IPS-20b (cell line): ENCODE results near the gene SIRPG.

ENCODE experiments used
- H3K27ac ChIP-seq: one replicate; pipeline ENCODE4 v1.5.1; 2013; ENCODE audit warnings: low read length
- H3K27me3 ChIP-seq: 2 replicates; pipeline ENCODE4 v1.6.1; 2013; ENCODE audit warnings: mild to moderate bottlenecking, low read length, inconsistent platforms; ENCODE audit not compliant: insufficient read depth
- H3K36me3 ChIP-seq: 2 replicates; pipeline ENCODE4 v1.6.1; 2013; ENCODE audit warnings: low read depth, mild to moderate bottlenecking, inconsistent platforms, low read length, moderate library complexity; ENCODE audit not compliant: insufficient read depth
- H3K4me1 ChIP-seq: 2 replicates; pipeline ENCODE4 v1.6.1; 2013; ENCODE audit warnings: mild to moderate bottlenecking, control low read depth, inconsistent platforms, low read length, moderate library complexity; ENCODE audit not compliant: insufficient read depth
- H3K4me3 ChIP-seq: 2 replicates; pipeline ENCODE4 v1.5.1; 2013; ENCODE audit warnings: mild to moderate bottlenecking, low read length, inconsistent platforms
- H3K9ac ChIP-seq: 2 replicates; pipeline ENCODE4 v1.6.1; 2013; ENCODE audit warnings: low read depth, mild to moderate bottlenecking, inconsistent platforms, low read length, moderate library complexity
- H3K9me3 ChIP-seq: 2 replicates; pipeline ENCODE4 v1.6.1; 2013; ENCODE audit warnings: mild to moderate bottlenecking, low read depth, low read length, inconsistent platforms; ENCODE audit not compliant: insufficient read depth

The SIRPG gene

DNA sequence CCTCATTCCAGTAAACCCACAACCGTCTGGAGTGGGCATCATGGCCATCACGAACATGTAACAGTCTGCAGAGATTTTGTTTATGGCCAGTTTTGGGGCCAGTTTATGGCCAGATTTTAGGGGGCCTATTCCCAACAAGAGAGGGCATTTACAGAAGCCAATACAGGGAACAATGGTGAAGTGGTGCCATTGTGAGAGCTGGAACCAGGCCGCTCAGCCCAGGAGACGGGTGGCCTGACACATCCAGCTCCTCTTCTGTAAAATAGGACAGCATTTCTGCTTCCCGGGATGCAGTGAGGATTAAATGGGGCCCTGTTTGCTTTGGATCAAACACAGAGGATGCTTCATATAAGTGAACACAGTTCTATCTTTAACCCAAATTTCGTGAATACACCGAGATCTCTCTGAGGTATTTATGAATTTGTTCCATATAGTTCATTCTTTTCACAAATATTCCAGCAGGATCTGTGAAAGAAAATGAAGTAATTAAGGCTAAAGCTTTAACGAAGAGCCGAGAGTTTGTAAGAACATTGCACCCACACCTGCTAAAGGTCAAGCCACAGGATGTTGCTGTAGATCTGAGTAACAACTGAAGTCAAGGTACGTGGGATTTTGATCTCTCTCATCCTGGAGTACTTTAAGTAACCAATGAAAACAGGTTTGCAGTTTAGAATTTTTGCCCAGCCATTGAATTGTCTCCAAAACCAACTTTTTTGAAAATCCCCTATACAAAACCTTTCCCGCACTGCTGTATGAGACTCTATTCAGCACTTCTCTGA lies 14.5 kb upstream of the SIRPG start:
- no peaks in the 10 kb centered on the region for H3K9me3 ChIP-seq
- H3K27ac ChIP-seq: no peak overlapping the region
- H3K4me1 ChIP-seq: no peaks in the 10 kb centered on the region
- no peaks in the 10 kb centered on the region for H3K36me3 ChIP-seq
- no peak overlapping the region for H3K4me3 ChIP-seq
- peaks cover 17% of the 10 kb centered on the region; the same call in 1 of the 2 replicates for H3K27me3 ChIP-seq
- no peak overlapping the region for H3K9ac ChIP-seq

DNA sequence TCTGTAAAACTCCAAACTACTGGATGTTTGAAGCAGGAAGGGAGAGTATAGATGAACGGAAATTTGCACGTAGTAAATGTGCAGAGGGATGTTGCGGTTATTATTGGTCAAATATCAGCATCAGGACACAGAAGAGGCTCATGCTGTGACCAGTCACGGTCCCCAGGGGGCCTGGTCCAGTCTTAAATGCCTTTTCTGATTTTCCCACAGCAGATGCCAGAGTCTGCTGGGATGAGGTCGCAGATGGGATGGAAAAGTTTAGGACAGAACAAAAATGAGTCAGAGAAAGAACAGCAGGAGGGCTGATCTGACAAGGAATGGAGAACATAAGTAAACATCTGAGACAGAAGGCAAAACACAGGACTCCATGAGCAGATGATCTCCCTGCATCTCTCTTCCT lies 11.7 kb upstream of the SIRPG start:
- no peak overlapping the region for H3K9ac ChIP-seq
- no peak overlapping the region for H3K27ac ChIP-seq
- no peak overlapping the region for H3K4me3 ChIP-seq
- no peaks in the 10 kb centered on the region for H3K36me3 ChIP-seq
- no peaks in the 10 kb centered on the region for H3K4me1 ChIP-seq
- H3K9me3 ChIP-seq: no peaks in the 10 kb centered on the region
- H3K27me3 ChIP-seq: no peaks in the 10 kb centered on the region; the same call in 1 of the 2 replicates

DNA sequence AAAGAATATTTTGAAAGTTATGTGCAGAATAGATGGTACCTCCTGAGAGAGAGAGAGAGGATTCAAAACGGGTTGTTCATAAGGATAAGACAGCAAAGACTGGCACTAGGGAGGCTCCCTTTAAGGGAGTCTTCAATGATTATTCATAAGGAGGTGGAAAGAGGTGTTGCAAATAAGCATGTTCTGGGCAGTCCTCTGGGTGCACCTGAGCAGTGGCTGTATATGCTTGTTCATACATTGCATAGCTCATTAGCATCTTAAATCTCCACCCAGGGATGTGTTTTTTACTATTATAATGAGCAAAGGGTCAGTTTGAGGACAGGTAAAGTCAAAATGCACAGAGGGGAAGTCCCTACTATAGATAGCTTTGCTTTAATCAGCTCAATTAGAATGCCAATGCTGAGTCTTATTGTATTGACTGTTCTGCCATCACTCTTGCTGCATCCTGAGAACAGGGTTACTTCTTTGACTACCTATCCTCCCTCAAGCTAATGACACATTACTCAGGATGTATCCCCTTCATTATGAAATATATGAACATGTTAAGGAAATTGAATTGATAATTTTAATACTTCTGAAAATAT lies 10.0 kb upstream of the SIRPG start:
- no peak overlapping the region for H3K9ac ChIP-seq
- H3K9me3 ChIP-seq: no peaks in the 10 kb centered on the region
- no peak overlapping the region for H3K27ac ChIP-seq
- H3K27me3 ChIP-seq: no peaks in the 10 kb centered on the region
- H3K4me3 ChIP-seq: no peak overlapping the region
- H3K4me1 ChIP-seq: no peaks in the 10 kb centered on the region
- no peaks in the 10 kb centered on the region for H3K36me3 ChIP-seq

DNA sequence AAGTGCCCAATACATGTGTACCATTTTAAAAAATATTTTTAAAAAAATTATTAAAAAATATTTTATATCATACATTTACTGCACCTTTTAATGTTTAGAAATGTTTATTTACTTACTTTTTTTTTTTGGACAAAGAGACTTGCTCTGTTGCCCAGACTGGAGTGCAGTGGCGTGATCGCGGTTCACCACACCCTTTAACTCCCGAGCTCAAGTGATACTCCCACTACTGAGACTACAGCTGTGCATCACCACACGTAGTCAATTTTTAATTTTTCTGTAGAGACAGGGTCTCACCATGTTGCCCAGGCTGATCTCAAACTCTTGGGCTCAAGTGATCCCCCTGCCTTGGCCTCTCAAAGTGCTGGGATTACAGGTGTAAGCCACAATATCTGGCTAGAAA lies 9.2 kb upstream of the SIRPG start:
- Histone ChIP-seq H3K36me3 (no peaks in the 10 kb centered on the region), H3K9me3 (no peaks in the 10 kb centered on the region), H3K4me3 (no peak overlapping the region), H3K27me3 (no peaks in the 10 kb centered on the region), H3K4me1 (no peaks in the 10 kb centered on the region), H3K9ac (no peak overlapping the region), H3K27ac (no peak overlapping the region)

DNA sequence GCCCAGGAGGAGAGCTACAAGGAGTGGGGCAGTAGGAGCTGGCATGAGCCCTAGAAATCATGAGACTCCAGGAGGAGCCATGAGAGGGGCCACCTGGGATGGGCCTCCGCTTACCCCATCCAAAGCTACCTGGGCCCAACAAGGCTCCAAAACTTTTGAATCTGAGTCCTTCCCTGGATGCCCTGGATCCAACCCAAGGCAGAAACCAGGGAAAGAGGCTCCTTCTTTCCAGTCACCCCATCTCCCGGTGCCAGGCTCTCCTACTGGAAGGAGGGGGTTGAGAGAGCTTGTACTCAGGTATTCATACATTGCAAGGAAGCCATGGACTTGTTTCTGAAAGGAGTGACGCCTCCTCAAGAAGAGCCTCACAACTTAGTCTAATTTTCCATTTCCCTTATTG lies 7.8 kb upstream of the SIRPG start:
- no peaks in the 10 kb centered on the region for H3K9me3 ChIP-seq
- no peak overlapping the region for H3K9ac ChIP-seq

DNA sequence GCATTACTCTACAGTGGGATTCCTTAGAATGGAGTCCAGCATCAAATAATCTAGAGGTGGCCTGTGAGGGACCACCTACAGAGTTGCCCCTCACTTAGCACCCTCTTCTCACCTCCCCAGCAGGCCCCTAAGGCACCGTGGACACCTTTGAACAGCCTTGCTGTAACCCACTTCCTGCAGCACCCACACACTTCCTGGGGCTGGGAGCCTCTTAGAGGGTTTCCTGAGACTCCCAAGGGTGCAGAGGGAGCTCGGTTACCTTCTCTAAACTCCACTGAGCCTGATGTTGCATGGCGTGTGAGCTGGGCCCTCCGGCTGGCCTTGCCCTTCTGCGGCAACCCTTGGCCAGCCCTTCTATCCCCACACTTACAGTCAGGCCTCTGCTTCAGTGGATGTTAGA lies 7.3 kb upstream of the SIRPG start:
- H3K27me3 ChIP-seq: no peaks in the 10 kb centered on the region
- no peaks in the 10 kb centered on the region for H3K4me1 ChIP-seq
- H3K27ac ChIP-seq: no peak overlapping the region
- no peaks in the 10 kb centered on the region for H3K36me3 ChIP-seq
- no peaks in the 10 kb centered on the region for H3K9me3 ChIP-seq
- no peak overlapping the region for H3K9ac ChIP-seq
- H3K4me3 ChIP-seq: no peak overlapping the region

More for the DNA sequence above, 7.8 kb upstream of the SIRPG start:
- Histone ChIP-seq H3K4me3 (no peak overlapping the region), H3K27me3 (no peaks in the 10 kb centered on the region), H3K4me1 (no peaks in the 10 kb centered on the region), H3K27ac (no peak overlapping the region), H3K36me3 (no peaks in the 10 kb centered on the region)

DNA sequence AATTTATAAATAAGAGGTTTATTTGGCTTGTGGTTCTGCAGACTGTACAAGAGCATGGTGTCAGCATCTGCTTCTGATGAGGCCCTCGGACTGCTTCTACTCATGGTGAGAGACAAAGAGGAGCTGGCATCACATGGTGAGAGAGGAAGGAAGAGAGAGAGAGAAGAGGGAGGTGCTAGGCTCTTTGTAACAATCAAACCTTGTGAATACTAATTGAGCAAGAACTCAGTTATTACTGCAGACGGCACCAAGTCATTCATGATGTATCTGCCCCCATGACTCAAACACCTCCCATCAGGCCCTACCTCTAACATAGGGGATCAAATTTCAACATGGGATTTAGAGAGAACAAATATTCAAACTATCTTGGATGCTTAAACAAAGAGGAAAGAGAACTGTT lies 6.3 kb upstream of the SIRPG start:
- Histone ChIP-seq H3K9me3 (no peaks in the 10 kb centered on the region), H3K4me3 (no peak overlapping the region), H3K9ac (no peak overlapping the region), H3K36me3 (no peaks in the 10 kb centered on the region), H3K27ac (no peak overlapping the region), H3K4me1 (no peaks in the 10 kb centered on the region), H3K27me3 (no peaks in the 10 kb centered on the region)

DNA sequence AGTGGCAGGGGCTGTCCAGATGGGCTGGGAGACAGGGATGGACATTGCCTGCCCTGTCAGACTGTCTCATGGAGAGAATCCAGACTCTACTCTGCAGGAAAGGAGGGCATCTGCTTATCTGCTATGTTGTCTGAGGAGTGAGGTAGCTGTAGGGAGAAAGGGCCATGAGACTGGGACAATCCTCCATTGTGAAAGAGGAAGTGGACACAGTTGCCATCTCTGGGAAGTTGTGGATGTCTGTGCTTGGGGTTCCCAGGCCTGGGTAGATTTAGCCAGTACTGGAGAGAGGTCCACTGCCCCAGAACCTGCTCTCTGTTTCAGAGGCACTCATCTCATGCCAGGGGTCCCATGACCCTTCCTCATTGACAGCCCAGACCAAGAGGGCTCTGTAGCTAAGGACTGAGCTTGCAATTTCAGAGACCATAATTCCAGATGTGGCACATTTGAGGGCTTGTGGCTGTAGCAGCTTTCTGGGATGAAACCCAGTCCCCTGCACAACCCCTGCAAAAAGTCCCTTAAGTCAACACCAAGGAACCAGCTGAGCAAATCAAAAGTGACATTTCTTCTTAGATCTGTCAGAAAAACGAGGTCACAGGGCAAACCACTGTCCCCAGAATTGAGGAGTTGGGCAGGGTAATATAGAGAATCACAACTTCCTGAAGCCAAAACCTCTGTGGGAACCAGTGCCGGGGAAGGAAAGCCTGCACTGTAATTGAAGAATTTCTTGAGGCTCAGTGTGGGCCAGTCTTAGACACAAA lies 4.1 kb upstream of the SIRPG start:
- Histone ChIP-seq H3K9ac (no peak overlapping the region), H3K36me3 (no peaks in the 10 kb centered on the region), H3K9me3 (no peaks in the 10 kb centered on the region), H3K27me3 (no peaks in the 10 kb centered on the region), H3K27ac (no peak overlapping the region), H3K4me3 (no peak overlapping the region), H3K4me1 (no peaks in the 10 kb centered on the region)

DNA sequence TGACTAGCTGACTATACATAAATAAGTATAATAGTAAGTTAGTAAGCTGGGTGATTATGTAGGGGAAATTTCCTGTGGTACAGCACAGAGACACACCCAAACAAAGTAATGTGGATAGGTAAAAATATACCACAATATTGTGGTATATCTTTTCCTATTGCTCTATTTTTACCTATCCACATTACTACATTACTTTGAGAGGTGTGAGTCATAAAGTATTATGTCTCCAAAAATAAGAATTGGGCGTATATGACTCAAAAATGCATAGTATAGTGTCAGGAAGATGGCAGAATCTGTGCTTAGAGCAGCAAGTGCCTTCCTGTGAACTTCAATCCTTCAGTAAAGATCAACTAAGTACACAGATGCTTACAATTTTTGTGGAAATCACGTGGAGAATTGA lies 2.7 kb upstream of the SIRPG start:
- Histone ChIP-seq H3K9ac (no peak overlapping the region), H3K4me3 (no peak overlapping the region), H3K27ac (no peak overlapping the region), H3K4me1 (no peaks in the 10 kb centered on the region), H3K36me3 (no peaks in the 10 kb centered on the region), H3K9me3 (no peaks in the 10 kb centered on the region), H3K27me3 (no peaks in the 10 kb centered on the region)

DNA sequence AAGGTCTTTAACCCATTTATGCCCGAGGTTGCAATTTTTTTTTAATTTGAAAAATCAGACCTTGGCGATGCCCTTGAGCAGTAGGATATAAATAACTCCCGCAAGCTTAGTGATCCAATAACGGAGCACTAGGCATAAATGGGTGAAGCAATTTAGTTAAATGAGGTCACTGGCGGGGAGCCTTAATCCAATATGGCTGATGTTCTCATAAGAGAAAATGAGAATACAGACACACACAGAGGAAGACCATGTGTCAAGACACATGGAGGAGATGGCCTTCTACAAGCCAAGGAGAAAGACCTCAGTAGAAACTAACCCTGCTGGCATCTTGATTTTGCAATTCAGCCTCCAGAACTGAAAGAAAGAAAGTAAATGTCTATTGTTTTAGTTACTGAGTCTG lies 735 bp downstream of the SIRPG start:
- Histone ChIP-seq H3K36me3 (no peaks in the 10 kb centered on the region), H3K9me3 (no peaks in the 10 kb centered on the region), H3K27ac (no peak overlapping the region), H3K27me3 (no peaks in the 10 kb centered on the region), H3K4me1 (no peaks in the 10 kb centered on the region), H3K9ac (no peak overlapping the region), H3K4me3 (no peak overlapping the region)

DNA sequence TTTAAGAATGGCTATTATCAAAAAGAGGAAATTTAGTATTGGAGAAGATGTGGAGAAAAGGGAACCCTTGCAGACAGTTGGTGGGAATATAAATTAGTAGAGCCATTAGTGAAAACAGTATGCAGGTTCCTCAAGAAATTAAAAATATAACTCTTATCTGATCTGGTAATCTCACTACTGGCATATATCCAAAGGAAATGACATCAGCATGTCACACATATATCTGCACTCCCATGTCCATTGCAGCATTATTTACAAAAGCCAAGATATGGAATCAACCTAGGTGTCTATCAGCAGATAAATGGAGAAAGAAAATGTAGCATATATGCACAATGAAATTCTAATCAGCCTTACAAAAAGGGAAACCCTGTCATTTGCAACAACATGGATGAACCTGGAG lies 2.6 kb downstream of the SIRPG start:
- Histone ChIP-seq H3K9ac (no peak overlapping the region), H3K27me3 (no peaks in the 10 kb centered on the region), H3K9me3 (no peaks in the 10 kb centered on the region), H3K4me3 (no peak overlapping the region), H3K4me1 (no peaks in the 10 kb centered on the region), H3K27ac (no peak overlapping the region), H3K36me3 (no peaks in the 10 kb centered on the region)

DNA sequence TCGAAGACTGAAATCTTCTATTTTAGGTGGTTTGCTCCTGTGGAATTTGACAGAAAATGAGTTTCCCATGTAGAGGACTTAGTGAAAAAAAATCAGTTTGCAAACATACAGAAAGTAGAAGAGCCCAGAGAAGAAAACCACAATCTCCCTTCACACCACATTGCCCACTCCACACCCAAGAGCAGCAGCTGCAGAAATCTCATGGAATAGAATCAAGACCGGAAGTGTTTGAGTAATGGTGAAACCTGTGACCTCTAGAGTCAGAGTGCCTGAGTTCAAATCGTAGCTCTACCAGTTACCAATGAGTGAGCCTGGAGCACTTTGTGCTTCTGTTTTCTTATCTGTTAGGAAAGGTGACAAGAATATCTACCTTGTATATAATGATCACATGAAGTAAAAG lies 4.6 kb downstream of the SIRPG start:
- Histone ChIP-seq H3K27ac (no peak overlapping the region), H3K36me3 (no peaks in the 10 kb centered on the region), H3K27me3 (no peaks in the 10 kb centered on the region), H3K4me1 (no peaks in the 10 kb centered on the region), H3K9ac (no peak overlapping the region), H3K4me3 (no peak overlapping the region), H3K9me3 (no peaks in the 10 kb centered on the region)
